GM23248 (cell line): ENCODE results near the gene EP400.

ENCODE experiments used
- EZH2 ChIP-seq: fragments of 200-600 bp; sonication (generic); IDR thresholded peaks from 2 replicates; pipeline ENCODE4 v1.6.1; 2018; ENCODE audit warnings: antibody characterized with exemption, mild to moderate bottlenecking; ENCODE audit not compliant: insufficient read depth, poor library complexity, severe bottlenecking
- EZH2phosphoT487 ChIP-seq: fragments of 200-600 bp; sonication (generic); IDR thresholded peaks from 2 replicates; pipeline ENCODE4 v1.6.1; 2018; ENCODE audit warnings: antibody characterized with exemption, moderate library complexity, mild to moderate bottlenecking, low read depth; ENCODE audit not compliant: insufficient read depth

- TF ChIP-seq EZH2 (no peak), EZH2phosphoT487 (no peak)
Observed at GRCh38 chr12:131903270-131904255, 46.2 kb upstream of the EP400 start.
